Measurements from ENCODE around the gene PATE4.

PATE4 gene

GRCh38 chr11:125874556-125875124 is 41.5 kb downstream of the PATE4 start:
- TF ChIP-seq CTCF (conservative IDR thresholded peaks at IDR 0.05; ENCODE audit: low read depth, low read length) = peak; percentile 66
- Histone ChIP-seq H3K27ac (no peak overlapping the region), H3K9ac (no peak overlapping the region), H3K27me3 (ENCODE audit: insufficient read depth, low read depth) (no peaks in the 10 kb centered on the region), H3K79me2 (ENCODE audit: insufficient read depth, low read depth) (no peaks in the 10 kb centered on the region), H3K4me2 (no peak overlapping the region), H2AFZ (ENCODE audit: low read depth) (no peak overlapping the region), H3K4me3 (IDR thresholded peaks at IDR 0.05; ENCODE audit: insufficient read depth, low read depth, low read length) (no peak overlapping the region), H3K4me1 (ENCODE audit: low read depth, poor library complexity, severe bottlenecking) (no peaks in the 10 kb centered on the region), H3K36me3 (ENCODE audit: insufficient read depth) (no peaks in the 10 kb centered on the region), H4K20me1 (ENCODE audit: insufficient read depth) (no peaks in the 10 kb centered on the region)

GRCh38 chr11:125881291-125881690 is 48.2 kb downstream of the PATE4 start:
- no peak overlapping the region for H3K4me2 ChIP-seq
- H3K27me3 ChIP-seq (ENCODE audit: insufficient read depth, low read depth) = no peaks in the 10 kb centered on the region
- no peak for TF ChIP-seq CTCF (conservative IDR thresholded peaks at IDR 0.05; ENCODE audit: low read depth, low read length)
- H4K20me1 ChIP-seq (ENCODE audit: insufficient read depth) = no peaks in the 10 kb centered on the region
- no peak overlapping the region for H3K9ac ChIP-seq
- H3K4me3 ChIP-seq (IDR thresholded peaks at IDR 0.05; ENCODE audit: insufficient read depth, low read depth, low read length) = no peak overlapping the region
- no peak overlapping the region for H2AFZ ChIP-seq (ENCODE audit: low read depth)
- no peaks in the 10 kb centered on the region for H3K4me1 ChIP-seq (ENCODE audit: low read depth, poor library complexity, severe bottlenecking)
- no peaks in the 10 kb centered on the region for H3K36me3 ChIP-seq (ENCODE audit: insufficient read depth)
- no peaks in the 10 kb centered on the region for H3K79me2 ChIP-seq (ENCODE audit: insufficient read depth, low read depth)
- no peak overlapping the region for H3K27ac ChIP-seq

- Histone ChIP-seq H3K27ac (no peak overlapping the region), H3K4me2 (no peak overlapping the region), H2AFZ (ENCODE audit: low read depth) (no peak overlapping the region), H3K4me1 (ENCODE audit: low read depth, poor library complexity, severe bottlenecking) (no peaks in the 10 kb centered on the region), H4K20me1 (ENCODE audit: insufficient read depth) (no peaks in the 10 kb centered on the region), H3K79me2 (ENCODE audit: insufficient read depth, low read depth) (no peaks in the 10 kb centered on the region), H3K36me3 (ENCODE audit: insufficient read depth) (no peaks in the 10 kb centered on the region), H3K9ac (no peak overlapping the region), H3K27me3 (ENCODE audit: insufficient read depth, low read depth) (no peaks in the 10 kb centered on the region), H3K4me3 (IDR thresholded peaks at IDR 0.05; ENCODE audit: insufficient read depth, low read depth, low read length) (no peak overlapping the region)
- no peak for TF ChIP-seq CTCF (conservative IDR thresholded peaks at IDR 0.05; ENCODE audit: low read depth, low read length)
Measured at GRCh38 chr11:125883375-125883774, 50.3 kb downstream of the PATE4 start.

- Histone ChIP-seq H3K27ac (peak overlapping the region; percentile 88), H3K9ac (peak overlapping the region; percentile 89), H4K20me1 (ENCODE audit: insufficient read depth) (no peaks in the 10 kb centered on the region), H2AFZ (ENCODE audit: low read depth) (peak overlapping the region; percentile 18; the same call in 1 of the 2 replicates), H3K79me2 (ENCODE audit: insufficient read depth, low read depth) (peaks cover 26% of the 10 kb centered on the region), H3K4me2 (no peak overlapping the region; the same call in 1 of the 2 replicates), H3K4me3 (IDR thresholded peaks at IDR 0.05; ENCODE audit: insufficient read depth, low read depth, low read length) (no peak overlapping the region), H3K4me1 (ENCODE audit: low read depth, poor library complexity, severe bottlenecking) (peaks cover 20% of the 10 kb centered on the region), H3K27me3 (ENCODE audit: insufficient read depth, low read depth) (no peaks in the 10 kb centered on the region), H3K36me3 (ENCODE audit: insufficient read depth) (no peaks in the 10 kb centered on the region)
- no peak for TF ChIP-seq CTCF (conservative IDR thresholded peaks at IDR 0.05; ENCODE audit: low read depth, low read length)
Measured at GRCh38 chr11:125886997-125887372, 53.9 kb downstream of the PATE4 start.
